CD14-positive monocyte (primary cell): ENCODE results near the gene GCNT1. TPM values are rescaled to one million over a fixed set of nuclear protein-coding genes. Genes with fewer than 3 reads are reported as not detected.
"Not testable (repeated sequence)": the region's sequence is repeated elsewhere in the genome, so short reads cannot be mapped to it uniquely, and the experiment has no call there.

Source experiments
- DNase-seq, 3 donors: peaks; one replicate each; pipeline ENCODE4 v3.0.0-alpha.2; 2011 to 2022
- H2AFZ ChIP-seq: 2 replicates; pipeline ENCODE4 v1.6.0; 2012; ENCODE audit warnings: mild to moderate bottlenecking, low read depth, low read length, inconsistent platforms; ENCODE audit not compliant: insufficient read depth, poor library complexity, severe bottlenecking
- H3K27ac ChIP-seq, 2 donors: 1 replicate in 1 of 2; 2 replicates in 1 of 2; pipeline ENCODE4 v1.5.1; 2012 to 2013; ENCODE audit warnings: low read length in 2 of 2, control low read depth in 1 of 2, inconsistent platforms in 1 of 2, low read depth in 1 of 2, mild to moderate bottlenecking in 1 of 2
- H3K27me3 ChIP-seq, 2 donors: one replicate each; pipeline versions ENCODE4 v1.6.0 to v1.6.1; 2011 to 2013; ENCODE audit warnings: low read length in 2 of 2; ENCODE audit not compliant: control insufficient read depth in 2 of 2, insufficient read depth in 2 of 2
- H3K36me3 ChIP-seq, 2 donors: replicated peaks in 1 of 2; 1 replicate in 1 of 2; 2 replicates in 1 of 2; pipeline versions ENCODE4 v1.5.1 to v1.6.1; 2012 to 2013; ENCODE audit warnings: low read length in 2 of 2, control low read depth in 1 of 2, inconsistent platforms in 1 of 2, mild to moderate bottlenecking in 1 of 2; ENCODE audit not compliant: insufficient read depth in 2 of 2, control insufficient read depth in 1 of 2
- H3K4me1 ChIP-seq, 2 donors: 1 replicate in 1 of 2; 2 replicates in 1 of 2; pipeline versions ENCODE4 v1.5.1 to v1.6.1; 2012 to 2013; ENCODE audit warnings: low read length in 2 of 2, control low read depth in 1 of 2, inconsistent platforms in 1 of 2, mild to moderate bottlenecking in 1 of 2, moderate library complexity in 1 of 2; ENCODE audit not compliant: insufficient read depth in 2 of 2, control insufficient read depth in 1 of 2
- H3K4me2 ChIP-seq: replicated peaks from 2 replicates; pipeline ENCODE3; 2012; ENCODE audit warnings: low read length, moderate library complexity, mild to moderate bottlenecking; ENCODE audit not compliant: poor library complexity, severe bottlenecking; ENCODE audit errors: extremely low read depth
- H3K4me3 ChIP-seq, 3 experiments: fragments of 200-600 bp in 1 of 3; sonication (generic) in 1 of 3; replicated peaks in 1 of 3; 1 replicate in 2 of 3; 2 replicates in 1 of 3; pipeline ENCODE4 v1.5.1; 2011 to 2013; ENCODE audit warnings: low read length in 3 of 3, mild to moderate bottlenecking in 3 of 3, control low read depth in 2 of 3, low read depth in 2 of 3, inconsistent platforms in 1 of 3, moderate library complexity in 1 of 3
- H3K79me2 ChIP-seq: 2 replicates; pipeline ENCODE4 v1.6.0; 2012; ENCODE audit warnings: mild to moderate bottlenecking, control low read depth, inconsistent platforms, low read length, moderate library complexity; ENCODE audit not compliant: insufficient read depth
- H3K9ac ChIP-seq: 2 replicates; pipeline ENCODE4 v1.6.0; 2017; ENCODE audit warnings: low read length, mild to moderate bottlenecking; ENCODE audit not compliant: insufficient read depth, poor library complexity, severe bottlenecking
- H3K9me3 ChIP-seq, 2 donors: replicated peaks in 1 of 2; 1 replicate in 1 of 2; 2 replicates in 1 of 2; pipeline versions ENCODE4 v1.5.1 to v1.6.1; 2012 to 2013; ENCODE audit warnings: low read length in 2 of 2, control low read depth in 1 of 2; ENCODE audit not compliant: control insufficient read depth in 1 of 2, insufficient read depth in 1 of 2
- H4K20me1 ChIP-seq: 2 replicates; pipeline ENCODE4 v1.6.0; 2012; ENCODE audit warnings: mild to moderate bottlenecking, low read length, control low read depth, moderate library complexity; ENCODE audit not compliant: insufficient read depth
- H3K27ac Mint-ChIP-seq, 7 donors: one replicate each; pipeline ENCODE4 v1.8.0; 2020; ENCODE audit warnings: mild to moderate bottlenecking in 7 of 7, mixed read lengths in 7 of 7, moderate library complexity in 6 of 7, inconsistent platforms in 2 of 7
- H3K27me3 Mint-ChIP-seq, 3 donors: one replicate each; pipeline ENCODE4 v1.8.0; 2021 to 2022; ENCODE audit warnings: low read depth in 3 of 3, mild to moderate bottlenecking in 3 of 3, mixed read lengths in 3 of 3, moderate library complexity in 3 of 3, inconsistent platforms in 1 of 3
- H3K36me3 Mint-ChIP-seq, 2 donors: one replicate each; pipeline ENCODE4 v1.8.0; 2020; ENCODE audit warnings: mixed read lengths in 2 of 2, inconsistent platforms in 1 of 2, mild to moderate bottlenecking in 1 of 2
- H3K4me1 Mint-ChIP-seq: one replicate; pipeline ENCODE4 v1.8.0; 2020; ENCODE audit warnings: mild to moderate bottlenecking, mixed read lengths
- H3K4me3 Mint-ChIP-seq, 2 donors: one replicate each; pipeline ENCODE4 v1.8.0; 2020; ENCODE audit warnings: mild to moderate bottlenecking in 2 of 2, mixed read lengths in 2 of 2, moderate library complexity in 1 of 2
- H3K9me3 Mint-ChIP-seq, 7 donors: one replicate each; pipeline ENCODE4 v1.8.0; 2020 to 2022; ENCODE audit warnings: mixed read lengths in 7 of 7, mild to moderate bottlenecking in 6 of 7, moderate library complexity in 6 of 7, inconsistent platforms in 2 of 7
- CTCF ChIP-seq: fragments of 200-600 bp; IDR thresholded peaks from one replicate; pipeline ENCODE4 v1.8.0; 2022; ENCODE audit warnings: antibody characterized with exemption, mild to moderate bottlenecking
- WGBS: methylation state at CpG from one replicate; pipeline ENCODE4 v1.1.5; 2013; ENCODE audit warnings: missing lambda C conversion rate; ENCODE audit not compliant: insufficient coverage; 5-methylcytosine and 5-hydroxymethylcytosine counted together
- intact Hi-C, 2 donors: fragments of 100-400 bp; cut with micrococcal nuclease; formaldehyde crosslinking; loops; one replicate each; pipeline versions ENCODE4 v1.15.0 to v1.15.1; 2023
- polyA plus RNA-seq, 3 donors: library from polyadenylated mRNA; depleted of rRNA in 1 of 3; unstranded in 2 of 3; stranded (reverse) in 1 of 3; fragments of 300-500 nt in 2 of 3; fragments of >200 nt in 1 of 3; fragmentation: Illumina TruSeq in 2 of 3; gene quantifications; 1 replicate in 2 of 3; 2 replicates in 1 of 3; pipeline ENCODE4 v1.2.3, GENCODE V29; 2012 to 2021

GCNT1 gene
- polyA plus RNA-seq, 3 donors = 8.4 to 15.4 (median 9.3) TPM

- Histone ChIP-seq H3K9me3 (no peaks in the 10 kb centered on the region), H3K79me2 (no peaks in the 10 kb centered on the region), H3K27ac (no peak overlapping the region), H2AFZ (no peak overlapping the region), H3K4me3 (no peak overlapping the region), H4K20me1 (no peaks in the 10 kb centered on the region), H3K9ac (no peak overlapping the region), H3K27me3 (no peaks in the 10 kb centered on the region), H3K4me2 (no peak overlapping the region), H3K36me3 (peaks cover 2 to 27% of the 10 kb centered on the region in 2 donors), H3K4me1 (peaks cover 7 to 10% of the 10 kb centered on the region in 2 donors)
- TF ChIP-seq CTCF = no peak
- Mint-ChIP-seq H3K4me1 (peaks cover 9% of the 10 kb centered on the region), H3K36me3 (peaks cover 38 to 43% of the 10 kb centered on the region in 2 donors), H3K9me3 (peaks cover 0 to 3% (median 0%) of the 10 kb centered on the region in 7 donors), H3K27me3 (peaks cover 0 to 4% (median 0%) of the 10 kb centered on the region in 3 donors), H3K27ac (no peak overlapping the region), H3K4me3 (no peak overlapping the region)
- DNase-seq = no peak
- intact Hi-C loops = no loop called here
- WGBS = 90% methylated on average over 2 of the region's 3 CpGs
Observed at GRCh38 chr9:76521906-76522305, 62.9 kb downstream of the GCNT1 start.

- WGBS = 97% methylated on average over 31 of the region's 36 CpGs
- H3K4me3 Mint-ChIP-seq, H2AFZ ChIP-seq, H3K27me3 ChIP-seq, intact Hi-C loops, H3K4me1 ChIP-seq, H3K4me2 ChIP-seq, H3K9me3 ChIP-seq, H3K4me3 ChIP-seq, H3K4me1 Mint-ChIP-seq, H3K9me3 Mint-ChIP-seq, H3K27me3 Mint-ChIP-seq, DNase-seq, H3K79me2 ChIP-seq, H4K20me1 ChIP-seq, H3K9ac ChIP-seq, H3K27ac Mint-ChIP-seq, H3K27ac ChIP-seq: not testable (repeated sequence)
- H3K36me3 ChIP-seq = peaks cover 2 to 17% of the 10 kb centered on the region in 2 donors
- peaks cover 29 to 33% of the 10 kb centered on the region in 2 donors for H3K36me3 Mint-ChIP-seq
Observed at GRCh38 chr9:76523617-76524200, 64.7 kb downstream of the GCNT1 start.
